Activated naive CD4-positive, alpha-beta T cell (primary cell): ENCODE data around the gene PIEZO2.
"Not testable (repeated sequence)": the region's sequence is repeated elsewhere in the genome, so short reads cannot be mapped to it uniquely, and the experiment has no call there.

Experiments used
- DNase-seq, 4 experiments: peaks; one replicate each; lab custom pipeline; 2025; lab: John Stamatoyannopoulos, UW

Gene PIEZO2

DNA sequence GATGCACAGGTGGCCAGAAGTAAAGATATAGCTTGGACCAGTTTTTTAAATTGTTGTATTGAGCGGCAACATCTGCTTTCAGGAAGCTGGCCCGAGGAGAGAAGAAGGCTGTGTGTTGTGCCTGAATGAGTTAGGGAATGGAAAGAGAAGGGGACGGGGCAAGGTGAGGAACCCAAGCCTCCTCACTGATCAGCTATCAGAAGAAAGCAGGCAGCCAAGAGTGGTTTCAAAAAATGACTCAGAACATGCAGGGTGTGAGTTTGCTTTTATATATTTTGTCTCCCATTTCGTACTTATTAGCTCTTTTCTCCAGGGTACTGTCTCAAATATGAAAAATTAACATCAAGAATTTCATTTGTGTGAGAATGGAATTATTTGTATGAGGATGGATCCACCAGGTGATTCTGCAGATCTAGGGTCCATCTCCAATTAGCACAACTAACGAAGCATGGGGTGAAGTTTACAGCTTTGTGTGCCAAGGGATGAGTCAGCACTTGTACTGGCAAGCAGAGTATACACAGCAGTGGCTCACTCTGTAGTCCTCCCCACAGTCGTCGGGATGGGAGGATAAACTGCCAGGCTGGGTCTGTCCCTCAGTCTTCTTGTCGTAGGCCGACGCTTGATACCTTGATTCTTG, 175.7 kb downstream of the PIEZO2 start:
- DNase-seq, result no peak

DNA sequence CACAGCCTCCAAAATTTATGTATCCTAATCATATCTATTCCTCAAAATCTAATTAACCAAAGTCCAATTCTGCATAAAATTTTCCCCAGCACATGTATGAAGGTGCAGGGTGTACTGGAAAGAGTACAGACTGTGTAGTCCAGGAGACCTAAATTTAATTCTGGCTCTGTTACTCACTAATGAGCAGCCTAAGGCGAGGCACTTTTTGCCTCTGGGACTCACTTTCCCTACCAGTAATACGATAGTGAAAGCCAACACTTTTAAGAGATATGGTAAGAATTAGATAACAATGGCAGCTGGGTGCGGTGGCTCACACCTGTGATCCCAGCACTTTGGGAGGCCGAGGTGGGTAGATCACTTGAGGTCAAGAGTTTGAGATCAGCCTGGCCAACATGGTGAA, 177.7 kb downstream of the PIEZO2 start:
- no peak for DNase-seq

DNA sequence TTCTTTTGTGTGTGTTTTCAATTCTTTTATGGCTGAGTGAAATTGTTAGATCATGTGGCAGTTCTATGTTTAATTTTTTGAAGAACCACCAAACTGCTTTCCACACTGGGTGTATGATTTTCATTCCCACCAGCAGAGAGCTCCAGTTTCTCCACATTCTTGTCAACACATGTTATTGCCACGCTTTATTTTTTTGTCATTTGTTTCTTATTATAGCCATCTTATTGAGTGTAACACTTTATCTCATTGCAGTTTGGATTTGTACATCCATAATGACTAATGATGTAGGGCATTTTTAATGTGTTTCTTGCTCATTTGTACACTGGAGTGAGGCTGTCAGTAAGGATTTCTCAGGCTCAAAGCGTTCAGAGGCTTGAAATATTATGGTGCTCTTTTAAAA, 184.2 kb downstream of the PIEZO2 start:
- no peak for DNase-seq

DNA sequence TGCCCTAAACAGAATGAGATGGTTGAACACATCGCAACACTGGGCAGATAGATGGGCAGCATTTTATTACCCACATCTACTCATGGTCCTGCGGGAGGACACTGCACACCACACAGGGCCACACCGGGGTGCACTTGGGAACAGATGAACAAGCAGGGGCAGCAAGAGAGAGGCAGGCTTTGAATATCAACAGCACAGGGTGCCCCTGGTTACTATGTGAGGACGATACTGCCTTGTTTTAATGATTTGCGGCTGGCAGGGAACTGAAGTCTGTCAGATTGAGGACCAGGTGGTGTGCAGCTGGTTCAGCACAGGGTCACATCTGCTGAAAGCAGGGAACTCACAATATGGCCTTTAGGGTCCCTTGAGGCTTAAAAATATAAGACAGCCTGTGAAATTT, 195.7 kb downstream of the PIEZO2 start:
- no peak for DNase-seq

GRCh38 chr18:10951631-10952544, 197.5 kb downstream of the PIEZO2 start:
- no peak for DNase-seq

DNA sequence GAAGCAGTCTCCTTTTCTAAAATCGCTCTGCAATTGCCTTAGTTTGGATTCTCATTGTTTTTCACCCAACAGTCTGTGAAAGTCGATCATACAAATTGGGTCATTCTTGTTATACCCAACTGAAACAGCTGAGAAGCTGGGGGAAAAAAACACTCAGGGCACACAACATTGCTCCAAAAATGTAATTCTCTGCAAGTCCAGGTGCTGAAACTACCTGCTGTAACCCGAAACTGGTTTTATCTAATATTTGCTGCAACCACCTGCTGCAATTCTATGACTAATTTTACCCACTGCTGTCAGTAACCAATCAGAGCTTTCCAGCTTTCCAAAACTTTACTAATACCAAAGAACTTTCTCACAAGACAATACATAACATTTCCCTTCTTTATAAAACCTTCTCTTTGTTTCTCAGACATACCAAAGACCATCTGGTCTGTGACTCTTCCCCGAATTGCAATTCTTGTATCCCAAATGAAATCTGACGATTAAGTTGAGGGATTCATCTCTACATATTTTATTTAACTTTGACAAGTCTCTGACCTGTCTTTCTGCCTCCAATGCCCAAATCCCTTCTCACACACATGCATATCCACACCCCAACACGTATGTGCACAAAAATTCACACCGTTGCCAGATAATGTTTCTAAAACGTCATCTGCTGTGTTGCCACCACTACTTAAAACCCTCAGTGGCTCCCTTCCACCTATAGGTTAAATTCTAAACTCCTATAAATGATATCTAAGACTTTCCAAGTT, 198.3 kb downstream of the PIEZO2 start:
- DNase-seq, result no peak

- no peak for DNase-seq
These were observed 199.1 kb downstream of the PIEZO2 start for GRCh38 chr18:10950080-10950875.

DNA sequence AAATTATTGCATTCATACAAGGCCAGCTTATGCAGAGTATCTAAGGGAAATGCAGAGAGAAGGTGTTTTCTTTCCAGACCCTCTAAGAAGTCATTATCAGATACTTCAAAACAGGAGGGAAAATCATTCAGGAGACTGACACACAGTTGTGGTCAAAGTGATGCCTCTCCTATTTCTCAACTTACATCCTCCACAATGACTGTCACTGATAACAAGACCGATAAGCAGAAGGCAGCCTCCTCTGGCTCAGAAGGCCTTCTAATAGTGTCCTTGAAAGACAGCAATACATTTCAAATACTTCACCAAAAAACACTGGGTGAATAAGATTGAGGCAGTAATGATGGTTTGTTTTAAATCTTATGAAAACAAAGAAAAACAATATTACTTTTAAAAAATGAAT, 199.7 kb downstream of the PIEZO2 start:
- no peak for DNase-seq

DNA sequence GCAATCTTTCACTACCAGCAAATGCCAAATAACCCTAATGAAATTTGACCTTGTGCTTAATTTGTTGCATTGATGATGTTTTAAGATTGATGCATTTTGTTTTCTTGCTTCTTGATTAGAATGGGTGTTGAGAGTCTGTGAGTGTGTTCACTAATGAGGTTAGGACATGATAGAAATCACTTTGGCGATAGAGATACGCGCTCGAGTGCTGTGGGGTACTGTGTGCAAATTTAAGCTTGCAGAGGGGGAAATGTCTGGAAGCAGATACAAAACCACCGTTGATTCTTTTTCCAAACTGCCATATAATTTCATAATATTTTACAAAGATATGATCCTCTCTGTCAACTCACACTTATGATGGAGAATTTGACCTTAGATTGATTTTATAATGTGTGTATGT, 200.9 kb downstream of the PIEZO2 start:
- no peak for DNase-seq

DNA sequence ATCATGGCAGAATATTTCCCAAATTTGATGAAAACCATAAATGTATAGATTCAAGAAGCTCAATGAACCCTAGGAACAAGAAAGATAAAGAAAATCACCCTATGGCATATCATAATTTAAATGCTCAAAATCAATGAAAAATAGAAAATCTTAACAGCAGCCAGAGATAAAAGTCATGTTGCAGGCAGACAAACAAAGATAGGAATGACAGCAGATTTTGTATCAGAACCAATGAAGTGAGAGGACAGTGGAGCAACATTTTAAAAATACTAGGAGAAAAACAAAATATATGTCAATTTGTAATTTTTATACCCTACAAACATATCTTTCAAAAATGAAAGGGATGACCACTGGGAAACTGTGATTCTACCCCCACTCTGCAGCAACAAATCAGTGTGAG, 203.3 kb downstream of the PIEZO2 start:
- DNase-seq, result no peak

DNA sequence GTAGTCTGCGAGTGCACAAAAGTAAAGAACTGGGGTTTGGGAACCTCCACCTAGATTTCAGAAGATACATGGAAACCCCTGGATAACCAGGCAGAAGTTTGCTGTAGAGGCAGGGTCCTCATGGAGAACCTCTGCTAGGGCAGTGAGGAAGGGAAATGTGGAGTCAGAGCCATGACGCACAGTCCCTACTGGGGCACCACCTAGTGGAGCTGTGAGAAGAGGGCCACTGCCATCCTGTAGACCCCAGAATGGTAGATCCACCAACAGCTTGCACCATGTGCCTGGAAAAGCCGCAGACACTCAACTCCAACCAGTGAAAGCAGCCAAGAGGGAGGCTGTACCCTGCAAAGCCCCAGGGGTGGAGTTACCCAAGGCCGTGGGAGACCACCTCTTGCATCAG, 206.4 kb downstream of the PIEZO2 start:
- DNase-seq, result no peak

DNA sequence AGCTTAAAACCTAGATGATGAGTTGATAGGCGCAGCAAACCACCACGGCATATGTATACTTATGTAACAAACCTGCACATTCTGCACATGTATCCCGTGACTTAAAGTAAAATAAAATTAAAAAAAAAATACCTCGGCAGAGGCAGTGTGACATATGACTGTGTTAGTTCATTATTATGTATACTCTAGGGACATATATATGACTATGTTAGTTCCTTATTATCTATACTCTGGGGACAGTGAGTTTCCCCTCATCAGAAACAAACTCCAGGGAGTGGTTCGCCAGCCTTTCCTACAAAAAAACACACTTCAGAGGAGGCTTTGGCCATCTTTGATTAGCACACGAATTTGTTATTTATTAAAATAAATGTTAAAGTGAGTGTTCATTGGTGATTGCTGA, 209.5 kb downstream of the PIEZO2 start:
- DNase-seq, result no peak

DNA sequence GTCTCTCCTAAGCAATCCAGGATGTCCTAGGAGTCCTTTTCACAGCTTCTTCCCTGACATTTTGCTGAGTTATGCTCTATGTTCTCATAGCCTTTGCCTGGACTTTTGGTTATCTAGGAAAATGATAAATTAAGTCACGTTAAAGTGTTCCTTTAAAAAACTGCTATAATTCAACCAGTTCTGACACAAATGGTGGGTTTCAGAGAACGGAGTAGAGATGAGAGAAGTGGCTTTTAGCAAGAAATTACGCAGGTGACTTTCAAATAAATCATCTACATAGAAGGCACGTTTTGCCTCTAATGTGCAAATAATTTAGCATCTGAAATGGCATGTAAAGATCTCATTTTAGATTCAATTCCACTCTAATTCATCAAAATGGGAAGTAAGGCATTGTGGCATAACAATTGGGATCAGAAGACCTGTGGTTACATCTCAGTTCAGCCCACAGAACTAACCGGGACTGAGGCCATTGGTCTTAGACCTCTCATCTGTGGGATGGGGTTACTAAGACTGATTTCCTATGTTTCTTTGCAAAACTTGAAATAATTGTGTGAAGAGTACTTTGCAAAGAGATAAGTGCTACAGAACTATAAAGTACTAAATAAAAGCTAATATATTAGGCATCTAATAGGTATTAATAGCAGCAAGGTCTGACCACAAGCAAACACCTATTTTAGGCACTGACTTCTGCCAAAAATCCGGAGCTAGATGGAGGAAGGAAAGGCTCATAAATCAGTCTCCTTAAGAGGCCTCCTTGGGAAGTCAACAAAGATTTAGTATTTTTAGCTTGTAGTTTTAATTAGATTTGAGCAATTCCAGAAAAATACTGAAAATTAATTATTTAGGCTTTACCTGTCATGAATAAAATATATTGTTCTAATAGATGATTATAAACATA, 211.4 kb downstream of the PIEZO2 start:
- no peak for DNase-seq

- no peak for DNase-seq
These were observed 213.0 kb downstream of the PIEZO2 start for GRCh38 chr18:10936176-10937053.

DNA sequence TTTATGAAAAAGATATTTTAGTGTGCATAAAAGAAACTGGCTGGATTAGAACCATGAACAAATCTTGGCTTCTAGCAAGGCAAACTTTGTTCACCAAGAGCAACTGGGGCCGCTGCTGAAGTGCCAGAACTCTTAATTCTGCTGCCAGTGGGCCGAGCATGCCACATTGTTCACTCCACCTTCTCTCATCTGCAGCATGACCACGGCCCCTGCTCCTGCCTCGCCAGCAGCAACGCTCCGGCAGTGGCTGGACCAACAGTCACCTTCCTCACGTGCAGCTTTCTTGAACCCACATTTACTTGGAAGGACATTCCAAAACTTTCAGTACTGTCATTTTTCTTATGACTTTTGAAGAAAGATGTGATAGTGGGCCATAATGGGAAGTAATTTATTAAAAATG, 213.8 kb downstream of the PIEZO2 start:
- DNase-seq, result no peak

GRCh38 chr18:10933648-10934047, 215.7 kb downstream of the PIEZO2 start:
- DNase-seq, result not testable (repeated sequence)

DNA sequence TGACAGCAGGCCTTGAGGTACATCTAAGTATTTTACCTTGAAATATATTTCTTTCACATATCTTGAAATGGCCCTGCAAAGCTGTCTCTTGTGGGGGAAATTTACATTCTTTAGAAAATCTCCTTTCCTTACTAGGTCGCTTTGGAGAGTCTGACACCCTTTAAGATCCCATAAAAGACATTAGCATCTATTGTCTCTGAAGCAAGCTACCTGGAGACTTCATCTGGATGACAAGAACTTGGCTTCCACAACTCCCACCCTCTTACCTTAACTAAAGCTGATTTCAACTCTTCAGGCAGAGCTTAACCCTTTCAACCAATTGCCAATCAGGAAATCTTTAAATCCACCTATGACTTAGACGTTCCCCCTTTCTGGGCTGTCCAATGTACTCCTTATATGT, 219.3 kb downstream of the PIEZO2 start:
- no peak for DNase-seq

DNA sequence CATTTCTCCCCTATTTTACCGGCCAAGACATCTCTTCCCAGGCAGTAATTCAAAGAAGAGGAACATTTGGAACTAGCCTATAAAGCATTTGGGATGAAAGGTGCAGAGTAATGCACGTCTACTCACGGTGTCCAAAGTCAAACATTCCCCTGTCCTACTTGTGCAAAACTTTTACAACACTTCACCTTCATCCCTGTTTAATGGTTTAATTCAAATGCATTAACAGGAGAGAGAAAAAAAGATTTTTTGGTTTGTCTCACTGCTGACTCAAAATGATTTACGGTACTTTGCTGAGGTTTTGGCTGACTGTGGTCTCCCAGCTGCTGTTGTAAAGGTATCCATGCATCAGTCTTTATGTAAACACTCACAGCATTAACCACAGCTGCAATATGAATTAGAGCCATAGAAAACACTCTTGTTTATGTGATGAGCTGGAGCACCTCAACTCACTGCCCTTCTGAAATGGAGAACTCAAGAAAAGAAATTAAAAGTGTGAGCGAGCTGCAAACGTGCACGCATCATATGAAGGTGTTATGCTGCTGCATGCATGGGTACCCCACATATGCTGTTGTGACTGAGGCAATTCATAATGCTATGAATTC, 220.5 kb downstream of the PIEZO2 start:
- no peak for DNase-seq

- DNase-seq, result no peak
These were observed 221.2 kb downstream of the PIEZO2 start for GRCh38 chr18:10928011-10928771.
